ENCODE measurements around the gene ARHGAP20.

Gene ARHGAP20

GRCh38 chr11:110747531-110747930 is 35.3 kb upstream of the ARHGAP20 start:
- no peak for ATAC-seq
- no peak for TF ChIP-seq CSRNP3 (CRISPR knock-in tag; IDR thresholded peaks at IDR 0.05)
- no peak for TF ChIP-seq BACH2 (CRISPR knock-in tag; IDR thresholded peaks at IDR 0.05; ENCODE audit: borderline replicate concordance)
- no peak for TF ChIP-seq POU6F1 (CRISPR knock-in tag; IDR thresholded peaks at IDR 0.05; ENCODE audit: borderline replicate concordance, low read depth)
- no peak for TF ChIP-seq GLIS3 (CRISPR knock-in tag; IDR thresholded peaks at IDR 0.05)
- no peak for TF ChIP-seq TOX (CRISPR knock-in tag; IDR thresholded peaks at IDR 0.05; ENCODE audit: borderline replicate concordance)
- no peak for TF ChIP-seq ARNTL (CRISPR knock-in tag; IDR thresholded peaks at IDR 0.05; ENCODE audit: borderline replicate concordance, low read depth)
- no peak for TF ChIP-seq TCF4 (CRISPR knock-in tag; IDR thresholded peaks at IDR 0.05; ENCODE audit: borderline replicate concordance)
- TF ChIP-seq OSR1 (CRISPR knock-in tag; IDR thresholded peaks at IDR 0.05) = no peak
- TF ChIP-seq ZNF565 (CRISPR knock-in tag; conservative IDR thresholded peaks at IDR 0.05; ENCODE audit: low read depth) = no peak
- no peak for TF ChIP-seq CREB5 (CRISPR knock-in tag; IDR thresholded peaks at IDR 0.05; ENCODE audit: low read depth)
- TF ChIP-seq ZFP30 (CRISPR knock-in tag; IDR thresholded peaks at IDR 0.05) = no peak
- TF ChIP-seq PPARA (CRISPR knock-in tag; IDR thresholded peaks at IDR 0.05; ENCODE audit: borderline replicate concordance) = no peak
- TF ChIP-seq ESRRG (CRISPR knock-in tag; IDR thresholded peaks at IDR 0.05) = no peak

- no peak for ATAC-seq
- TF ChIP-seq SNAI2 (CRISPR knock-in tag; IDR thresholded peaks at IDR 0.05) = no peak
- no peak for TF ChIP-seq RARB (CRISPR knock-in tag; IDR thresholded peaks at IDR 0.05)
- TF ChIP-seq ZFP30 (CRISPR knock-in tag; IDR thresholded peaks at IDR 0.05) = no peak
- no peak for TF ChIP-seq GLIS3 (CRISPR knock-in tag; IDR thresholded peaks at IDR 0.05)
- no peak for TF ChIP-seq ZNF8 (CRISPR knock-in tag; IDR thresholded peaks at IDR 0.05)
- no peak for TF ChIP-seq CSRNP3 (CRISPR knock-in tag; IDR thresholded peaks at IDR 0.05)
- no peak for TF ChIP-seq ZNF70 (CRISPR knock-in tag; IDR thresholded peaks at IDR 0.05)
- no peak for TF ChIP-seq TSHZ2 (CRISPR knock-in tag; IDR thresholded peaks at IDR 0.05)
- no peak for TF ChIP-seq TOX (CRISPR knock-in tag; IDR thresholded peaks at IDR 0.05; ENCODE audit: borderline replicate concordance)
- no peak for TF ChIP-seq CSDC2 (CRISPR knock-in tag; IDR thresholded peaks at IDR 0.05)
- TF ChIP-seq TCF4 (CRISPR knock-in tag; IDR thresholded peaks at IDR 0.05; ENCODE audit: borderline replicate concordance) = no peak
- no peak for TF ChIP-seq ZC3H10 (CRISPR knock-in tag; IDR thresholded peaks at IDR 0.05)
- no peak for TF ChIP-seq ZNF565 (CRISPR knock-in tag; conservative IDR thresholded peaks at IDR 0.05; ENCODE audit: low read depth)
- no peak for TF ChIP-seq ARNTL (CRISPR knock-in tag; IDR thresholded peaks at IDR 0.05; ENCODE audit: borderline replicate concordance, low read depth)
- no peak for TF ChIP-seq PATZ1 (CRISPR knock-in tag; IDR thresholded peaks at IDR 0.05; ENCODE audit: borderline replicate concordance)
- TF ChIP-seq OSR1 (CRISPR knock-in tag; IDR thresholded peaks at IDR 0.05) = no peak
- TF ChIP-seq ISL1 (CRISPR knock-in tag; IDR thresholded peaks at IDR 0.05) = no peak
- TF ChIP-seq ZFP3 (CRISPR knock-in tag; IDR thresholded peaks at IDR 0.05) = no peak
Measured at GRCh38 chr11:110738641-110739040, 26.4 kb upstream of the ARHGAP20 start.

Data from SK-N-SH treated with all-trans-retinoic acid at 6 μM for 48 hours (cell line).